GM21360 (cell line): ENCODE results near the gene RAD51C.
"Not testable (repeated sequence)": the region's sequence is repeated elsewhere in the genome, so short reads cannot be mapped to it uniquely, and the experiment has no call there.

Experiments
- ATAC-seq: cut with Tn5 transposase; IDR thresholded peaks from one replicate; pipeline ENCODE4 v1.9.1; 2021; ENCODE audit warnings: mild to moderate bottlenecking, moderate library complexity; ENCODE audit not compliant: unreplicated experiment

RAD51C gene

GRCh38 chr17:58680038-58680369 lies 12.4 kb upstream of the RAD51C start:
- ATAC-seq, result no peak

DNA sequence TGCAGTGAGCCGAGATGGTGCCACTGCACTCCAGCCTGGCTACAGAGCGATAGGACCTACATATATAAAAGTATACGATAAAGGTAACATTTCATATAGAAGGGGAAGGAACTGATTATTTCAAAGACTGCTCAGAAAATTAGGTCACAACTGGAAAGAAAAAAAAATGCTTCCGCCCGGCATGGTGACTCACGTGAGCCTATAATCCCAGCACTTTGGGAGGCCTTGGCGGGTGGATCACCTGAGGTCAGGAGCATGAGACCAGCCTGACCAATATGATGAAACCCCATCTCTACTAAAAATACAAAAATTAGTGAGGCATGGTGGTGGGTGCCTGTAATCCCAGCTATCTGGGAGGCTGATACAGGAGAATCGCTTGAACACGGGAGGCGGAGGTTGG lies 8.4 kb upstream of the RAD51C start:
- no peak for ATAC-seq

DNA sequence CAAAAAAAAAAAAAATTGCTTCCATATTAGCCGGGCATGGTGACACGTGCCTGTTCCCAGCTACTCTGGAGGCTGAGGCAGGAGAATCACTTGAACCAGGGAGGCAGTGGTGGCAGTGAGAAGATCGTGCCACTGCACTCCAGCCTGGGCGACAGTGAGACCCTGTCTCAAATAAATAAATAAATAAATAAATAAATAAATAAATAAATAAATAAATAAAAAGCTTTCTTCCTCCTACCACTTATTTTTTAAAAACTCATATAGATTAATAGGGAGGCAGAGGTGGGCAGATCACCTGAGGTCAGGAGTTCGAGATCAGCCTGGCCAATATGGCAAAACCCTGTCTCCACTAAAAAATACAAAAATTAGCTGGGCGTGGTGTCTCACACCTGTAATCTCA lies 7.9 kb upstream of the RAD51C start:
- not testable (repeated sequence) for ATAC-seq

DNA sequence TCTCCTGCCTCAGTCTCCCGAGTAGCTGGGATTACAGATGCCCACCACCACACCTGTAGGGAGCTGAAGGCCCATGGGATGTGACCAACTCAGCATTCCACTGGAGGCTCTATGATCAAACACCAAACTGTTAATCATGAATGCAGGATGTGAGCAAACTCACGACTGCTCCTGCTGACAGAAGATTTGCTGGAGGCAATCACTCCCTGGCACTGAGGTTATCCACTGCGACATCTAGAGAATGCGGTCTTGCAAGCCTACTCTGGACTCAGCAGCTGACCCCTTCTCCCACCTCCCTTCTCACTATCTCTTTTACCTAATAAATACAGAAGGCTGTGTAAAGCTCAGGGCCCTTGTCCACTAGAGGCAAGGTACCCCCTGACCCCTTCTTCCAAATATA lies 5.4 kb upstream of the RAD51C start:
- ATAC-seq, result no peak

DNA sequence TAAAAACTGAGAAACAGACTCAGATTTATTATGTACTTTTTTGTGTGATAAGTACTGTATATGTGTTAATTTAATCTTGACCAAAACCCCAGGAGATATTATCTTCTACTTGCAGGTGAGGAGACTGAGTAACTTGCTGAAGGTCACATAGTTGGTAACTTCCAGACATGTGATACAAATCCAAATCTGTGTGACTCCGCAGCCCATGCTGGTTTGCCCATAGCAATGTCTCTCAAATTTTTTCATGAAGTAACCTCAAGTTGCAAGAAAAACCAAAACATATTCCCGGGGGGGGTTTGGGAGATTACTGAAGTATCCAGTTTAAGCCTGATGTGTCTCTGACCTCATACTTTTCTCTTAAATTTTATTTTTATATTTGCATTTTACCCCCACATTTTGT lies 3.9 kb upstream of the RAD51C start:
- no peak for ATAC-seq

GRCh38 chr17:58690033-58690432 lies 2.4 kb upstream of the RAD51C start:
- not testable (repeated sequence) for ATAC-seq

DNA sequence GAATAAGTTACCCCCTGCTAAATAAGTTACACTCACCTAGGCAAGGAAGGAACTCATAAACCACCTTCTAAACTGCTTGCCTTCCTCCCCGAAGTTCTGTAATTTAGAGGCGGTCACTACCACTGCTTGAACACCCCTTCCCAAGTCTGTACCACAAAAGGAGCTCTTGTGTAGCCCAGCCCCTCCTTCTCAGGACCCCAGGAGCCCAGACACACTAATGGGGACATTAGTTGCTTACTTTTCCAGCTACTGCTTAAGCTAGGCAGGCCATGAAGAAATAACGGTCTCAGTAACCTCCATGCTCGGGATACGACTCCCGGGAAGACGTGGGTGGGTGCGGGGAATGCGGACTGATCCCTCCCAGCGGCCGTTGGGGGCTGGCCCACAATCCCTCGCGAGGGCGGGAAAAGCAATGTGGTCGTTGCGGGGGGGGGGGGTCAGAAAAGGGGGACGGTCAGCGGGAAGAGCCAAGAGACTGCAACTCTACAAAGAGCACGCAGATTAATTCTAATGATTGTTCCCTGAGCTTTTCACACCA lies 632 bp upstream of the RAD51C start, which contains the start of gene TEX14:
Gene TEX14 (minus strand): TSS at position 345 of the 538 bp plus-strand sequence. CDS start 40,044 bp downstream, outside the sequence.
- ATAC-seq, result no peak

GRCh38 chr17:58693208-58693607 lies 806 bp downstream of the RAD51C start:
- no peak for ATAC-seq

DNA sequence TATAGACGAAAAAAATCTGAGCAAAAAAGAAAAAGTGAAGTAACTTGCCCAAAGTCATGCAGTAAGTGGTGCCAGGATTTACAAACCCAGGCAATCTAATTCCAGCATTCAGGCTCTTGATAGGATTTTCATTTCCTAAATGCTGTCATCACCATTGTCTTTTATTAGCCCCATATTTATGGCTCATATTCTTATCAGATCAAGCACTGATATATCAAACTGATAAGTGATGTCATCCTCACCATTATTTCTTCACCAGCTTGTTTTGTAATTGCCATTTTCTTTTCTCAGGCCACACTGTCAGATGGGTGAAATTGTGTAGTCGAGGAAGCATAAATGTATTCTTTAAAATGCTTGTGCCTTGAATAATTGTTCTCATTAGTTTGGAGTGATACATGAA lies 1.3 kb downstream of the RAD51C start:
- no peak for ATAC-seq

GRCh38 chr17:58694302-58694701 lies 1.9 kb downstream of the RAD51C start:
- no peak for ATAC-seq

DNA sequence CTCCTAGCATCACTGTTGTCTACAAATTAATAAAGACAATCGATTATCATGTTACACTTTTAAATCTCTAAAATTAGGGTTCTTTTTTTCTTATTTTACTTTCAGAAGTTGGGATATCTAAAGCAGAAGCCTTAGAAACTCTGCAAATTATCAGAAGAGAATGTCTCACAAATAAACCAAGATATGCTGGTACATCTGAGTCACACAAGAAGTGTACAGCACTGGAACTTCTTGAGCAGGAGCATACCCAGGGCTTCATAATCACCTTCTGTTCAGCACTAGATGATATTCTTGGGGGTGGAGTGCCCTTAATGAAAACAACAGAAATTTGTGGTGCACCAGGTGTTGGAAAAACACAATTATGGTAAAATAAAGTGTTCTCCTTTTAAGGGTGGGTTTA lies 2.4 kb downstream of the RAD51C start:
- no peak for ATAC-seq

DNA sequence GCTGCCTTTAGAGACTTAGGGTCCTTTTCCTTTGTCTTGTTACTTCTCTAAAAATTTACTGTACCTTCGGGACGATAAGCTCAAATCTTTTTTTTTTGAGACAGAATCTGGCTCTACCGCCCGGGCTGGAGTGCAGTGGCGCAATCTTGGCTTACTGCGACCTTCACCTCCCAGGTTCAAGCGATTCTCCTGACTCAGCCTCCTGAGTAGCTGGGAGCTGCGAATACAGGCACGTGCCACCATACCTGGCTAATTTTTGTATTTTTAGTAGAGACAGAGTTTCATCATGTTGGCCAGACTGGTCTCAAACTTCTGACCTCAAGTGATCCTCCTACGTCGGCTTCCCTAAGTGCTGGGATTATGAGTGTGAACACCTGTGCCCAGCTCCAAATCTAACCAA lies 7.4 kb downstream of the RAD51C start:
- ATAC-seq, result no peak

- no peak for ATAC-seq
These were observed 9.7 kb downstream of the RAD51C start for GRCh38 chr17:58702045-58702476.

- ATAC-seq, result no peak
These were observed 10.3 kb downstream of the RAD51C start for GRCh38 chr17:58702708-58703107.

GRCh38 chr17:58703137-58703915 lies 10.9 kb downstream of the RAD51C start:
- ATAC-seq, result no peak

GRCh38 chr17:58703916-58704286 lies 11.5 kb downstream of the RAD51C start:
- no peak for ATAC-seq

GRCh38 chr17:58706351-58707140 lies 14.1 kb downstream of the RAD51C start:
- no peak for ATAC-seq

GRCh38 chr17:58710948-58711552 lies 18.6 kb downstream of the RAD51C start:
- no peak for ATAC-seq

DNA sequence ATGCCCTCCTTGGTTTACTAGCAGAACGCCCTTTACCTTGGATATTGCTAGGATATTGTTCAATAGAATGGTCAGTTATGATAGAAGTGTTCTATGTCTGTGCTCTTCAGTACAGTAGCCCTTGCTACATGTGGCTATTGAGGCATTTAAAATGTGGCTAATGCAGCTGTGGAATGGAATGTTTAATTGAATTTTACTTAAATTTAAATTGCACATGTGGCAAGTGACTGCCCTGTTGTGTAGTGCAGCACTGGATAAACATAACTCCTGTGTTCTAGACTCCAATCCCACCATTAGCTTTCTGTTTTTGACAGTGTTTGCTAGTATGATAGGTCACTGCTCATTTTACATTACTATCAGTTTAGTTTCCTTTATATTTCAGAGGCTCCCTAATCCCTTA lies 29.9 kb downstream of the RAD51C start:
- no peak for ATAC-seq

GRCh38 chr17:58722696-58723095 lies 30.3 kb downstream of the RAD51C start:
- no peak for ATAC-seq

DNA sequence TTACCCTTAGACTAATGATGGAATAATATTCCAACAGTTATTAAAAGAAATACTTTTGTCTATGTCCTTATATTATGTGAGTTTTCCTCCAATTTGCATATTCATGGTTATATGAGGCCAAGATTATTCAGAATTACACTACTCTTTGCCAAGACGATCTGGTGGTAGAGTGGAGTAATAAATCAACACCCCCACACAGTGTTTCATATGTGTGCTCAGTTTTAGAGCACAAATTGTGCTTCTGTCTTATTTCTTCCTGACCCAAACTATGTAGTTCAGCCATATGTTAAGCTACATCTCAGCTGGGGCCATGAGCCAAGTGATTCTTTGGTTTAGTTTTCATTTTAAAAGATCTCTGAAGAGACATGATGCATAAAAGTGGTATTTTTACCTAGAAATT lies 36.4 kb downstream of the RAD51C start:
- ATAC-seq, result no peak

DNA sequence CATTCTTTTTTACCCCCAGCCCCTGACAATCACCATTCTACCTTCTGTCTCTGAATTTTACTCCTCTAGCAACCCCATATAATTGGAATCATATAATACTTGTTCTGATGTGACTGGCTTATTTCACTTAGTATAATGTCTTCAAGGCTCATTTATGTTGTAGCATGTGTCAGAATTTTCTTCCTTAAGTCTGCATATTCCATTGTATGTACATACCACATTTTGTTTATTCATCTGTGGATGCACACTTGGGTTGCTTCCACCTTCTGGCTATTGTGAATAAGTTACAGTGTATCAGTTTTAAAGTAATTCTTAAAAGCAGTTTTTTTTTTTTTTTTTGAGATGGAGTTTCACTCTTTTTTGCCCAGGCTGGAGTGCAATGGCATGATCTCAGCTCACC lies 38.5 kb downstream of the RAD51C start:
- no peak for ATAC-seq
